GM12874 (cell line): ENCODE measurements around the gene ENTR1.

ENCODE experiments used
- CTCF ChIP-seq: IDR thresholded peaks from 2 replicates; pipeline ENCODE4 v1.5.1; 2011; ENCODE audit warnings: low read depth, mild to moderate bottlenecking, control low read depth, low read length, moderate library complexity; ENCODE audit not compliant: insufficient read depth

Gene ENTR1

GRCh38 chr9:136380381-136380780, 30.0 kb downstream of the ENTR1 start:
- TF ChIP-seq CTCF, result no peak

GRCh38 chr9:136379891-136380290, 30.5 kb downstream of the ENTR1 start:
- no peak for TF ChIP-seq CTCF

- no peak for TF ChIP-seq CTCF
Observed at GRCh38 chr9:136379401-136379800, 31.0 kb downstream of the ENTR1 start.

GRCh38 chr9:136379003-136379287, 31.5 kb downstream of the ENTR1 start:
- TF ChIP-seq CTCF, result no peak

GRCh38 chr9:136378170-136379002, 32.0 kb downstream of the ENTR1 start:
- TF ChIP-seq CTCF, result no peak

- TF ChIP-seq CTCF, result no peak
Observed at GRCh38 chr9:136377341-136378169, 32.9 kb downstream of the ENTR1 start.

- TF ChIP-seq CTCF, result no peak
Observed at GRCh38 chr9:136376457-136376856, 34.0 kb downstream of the ENTR1 start.
